Measurements from ENCODE around the gene DRAXIN.

GRCh38 chr1:11744287-11744686 is 52.8 kb downstream of the DRAXIN start:
- TF ChIP-seq CTCF (IDR thresholded peaks at IDR 0.05) (no peak), POLR2AphosphoS5 (IDR thresholded peaks at IDR 0.05) (no peak), POLR2A (IDR thresholded peaks at IDR 0.05) (no peak)
